Glomerular visceral epithelial cell (primary cell): ENCODE data around the gene COL8A2.

Source experiments
- DNase-seq: peaks from one replicate; pipeline ENCODE4 v3.0.0-alpha.2; 2016; ENCODE audit errors: extremely low spot score

Gene COL8A2

GRCh38 chr1:36062315-36062714 lies 62.7 kb downstream of the COL8A2 start:
- no peak for DNase-seq

GRCh38 chr1:36055706-36056105 lies 69.3 kb downstream of the COL8A2 start:
- no peak for DNase-seq

GRCh38 chr1:36053978-36054377 lies 71.0 kb downstream of the COL8A2 start:
- DNase-seq: no peak

- DNase-seq: no peak
These were observed 73.2 kb downstream of the COL8A2 start for GRCh38 chr1:36051821-36052220.
